Measurements from ENCODE around the gene IFT52.
"Not testable (repeated sequence)": the region's sequence is repeated elsewhere in the genome, so short reads cannot be mapped to it uniquely, and the experiment has no call there.

DNA sequence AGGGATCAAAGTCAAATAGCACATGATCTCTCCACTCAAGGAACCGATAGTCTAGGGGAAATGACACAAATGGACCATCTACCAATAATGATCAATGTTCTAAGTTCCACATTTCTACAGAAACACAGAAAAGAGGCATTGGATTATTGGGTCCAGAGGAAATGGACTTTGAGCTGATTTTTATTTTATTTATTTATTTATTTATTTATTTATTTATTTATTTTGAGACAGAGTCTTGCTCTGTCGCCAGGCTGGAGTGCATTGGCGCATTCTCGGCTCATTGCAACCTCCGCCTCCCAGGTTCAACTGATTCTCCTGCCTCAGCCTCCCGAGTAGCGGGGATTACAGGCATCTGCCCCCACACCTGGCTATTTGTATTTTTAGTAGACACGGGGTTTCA, 11.2 kb downstream of the IFT52 start:
- TF ChIP-seq, protein P1, sequence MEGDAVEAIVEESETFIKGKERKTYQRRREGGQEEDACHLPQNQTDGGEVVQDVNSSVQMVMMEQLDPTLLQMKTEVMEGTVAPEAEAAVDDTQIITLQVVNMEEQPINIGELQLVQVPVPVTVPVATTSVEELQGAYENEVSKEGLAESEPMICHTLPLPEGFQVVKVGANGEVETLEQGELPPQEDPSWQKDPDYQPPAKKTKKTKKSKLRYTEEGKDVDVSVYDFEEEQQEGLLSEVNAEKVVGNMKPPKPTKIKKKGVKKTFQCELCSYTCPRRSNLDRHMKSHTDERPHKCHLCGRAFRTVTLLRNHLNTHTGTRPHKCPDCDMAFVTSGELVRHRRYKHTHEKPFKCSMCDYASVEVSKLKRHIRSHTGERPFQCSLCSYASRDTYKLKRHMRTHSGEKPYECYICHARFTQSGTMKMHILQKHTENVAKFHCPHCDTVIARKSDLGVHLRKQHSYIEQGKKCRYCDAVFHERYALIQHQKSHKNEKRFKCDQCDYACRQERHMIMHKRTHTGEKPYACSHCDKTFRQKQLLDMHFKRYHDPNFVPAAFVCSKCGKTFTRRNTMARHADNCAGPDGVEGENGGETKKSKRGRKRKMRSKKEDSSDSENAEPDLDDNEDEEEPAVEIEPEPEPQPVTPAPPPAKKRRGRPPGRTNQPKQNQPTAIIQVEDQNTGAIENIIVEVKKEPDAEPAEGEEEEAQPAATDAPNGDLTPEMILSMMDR (IDR thresholded peaks at IDR 0.05) = not testable (repeated sequence)
- not testable (repeated sequence) for TF ChIP-seq POLR2A (IDR thresholded peaks at IDR 0.05)

Measured in esophagus squamous epithelium (tissue), 4 donors.